ENCODE results near the gene RREB1. TPM values are rescaled to one million over a fixed set of nuclear protein-coding genes. Genes with fewer than 3 reads are reported as not detected.

RREB1 gene
- total and polyA plus RNA-seq, 2 of the 4 experiments (the other 2 are of a cell fraction): 8.4 to 14.5 TPM

GRCh38 chr6:7077856-7078255 is 29.9 kb upstream of the RREB1 start:
- BruUV-seq (replicated peaks): no TSS peak
- no peak for ATAC-seq (ENCODE audit: low read depth)
- no peak overlapping the region for H3K23ac ChIP-seq (ENCODE audit: low read depth, low read length)
- intact Hi-C loops (cut with micrococcal nuclease): no loop called here
- H2BK120ac ChIP-seq (ENCODE audit: low read depth, low read length): no peak overlapping the region
- H4K5ac ChIP-seq (ENCODE audit: low read depth, low read length): no peak overlapping the region
- POLR2A ChIA-PET (ENCODE audit: unreplicated experiment): no interaction called here
- no peak overlapping the region for H3K4me3 ChIP-seq (ENCODE audit: insufficient read depth, low read depth, low read length)
- CTCF ChIA-PET: no interaction called here
- no peak overlapping the region for H3K4ac ChIP-seq (ENCODE audit: low read depth, low read length)
- no peak overlapping the region for H3K27ac ChIP-seq (ENCODE audit: insufficient read depth, low read length)
- H4K8ac ChIP-seq (ENCODE audit: low read depth in 2 of 2, low read length in 2 of 2): no peak overlapping the region
- H3K18ac ChIP-seq (ENCODE audit: low read depth, low read length): no peak overlapping the region
- H3K4me2 ChIP-seq (ENCODE audit: low read depth, low read length): no peak overlapping the region
- H3K14ac ChIP-seq (replicated peaks; ENCODE audit: low read depth, low read length): no peak overlapping the region
- no peak overlapping the region for H3K9ac ChIP-seq (ENCODE audit: low read depth, low read length)
- H3K56ac ChIP-seq (ENCODE audit: extremely low read depth, insufficient read depth, low read length): no peak overlapping the region
- no peak for DNase-seq
- no peaks in the 10 kb centered on the region for H3K9me3 ChIP-seq (ENCODE audit: control insufficient read depth, insufficient read depth, low read length)
- in situ Hi-C loops (cut with MboI; ENCODE audit: low sequenced_read_pairs): no loop called here
- H3K79me1 ChIP-seq (ENCODE audit: low read depth in 1 of 2, low read length in 2 of 2): no peaks in the 10 kb centered on the region
- no peak overlapping the region for H4K91ac ChIP-seq (ENCODE audit: insufficient read depth, low read depth, low read length)
- dilution Hi-C loops (cut with HindIII; ENCODE audit: low sequenced_read_pairs, unreplicated experiment): no loop called here
- H2AFZ ChIP-seq (replicated peaks; ENCODE audit: low read length, poor library complexity): no peak overlapping the region
- no peaks in the 10 kb centered on the region for H3K27me3 ChIP-seq (ENCODE audit: control insufficient read depth, insufficient read depth, low read length)
- no peak overlapping the region for H2BK5ac ChIP-seq (ENCODE audit: low read depth, low read length, poor library complexity, severe bottlenecking)
- H2BK15ac ChIP-seq (ENCODE audit: low read depth, low read length): no peak overlapping the region
- WGBS, 2 experiments (ENCODE audit: extremely low coverage in 2 of 2, insufficient read length in 1 of 2): 78% methylated on average over 2 of the region's 2 CpGs; no CpG with 5 or more reads in 1 of the 2 experiments
- no peak overlapping the region for H2AK9ac ChIP-seq (replicated peaks; ENCODE audit: low read depth, low read length, poor library complexity)
- no peaks in the 10 kb centered on the region for H3K4me1 ChIP-seq (ENCODE audit: control insufficient read depth, insufficient read depth, low read length)
- H2BK20ac ChIP-seq (ENCODE audit: low read depth, low read length): no peak overlapping the region
- H4K20me1 ChIP-seq (ENCODE audit: insufficient read depth, low read length): no peaks in the 10 kb centered on the region
- H2AK5ac ChIP-seq (ENCODE audit: low read depth, low read length): no peak overlapping the region
- H3K36me3 ChIP-seq (ENCODE audit: control insufficient read depth, insufficient read depth, low read length): no peaks in the 10 kb centered on the region
- TF ChIP-seq RFX5 (IDR thresholded peaks at IDR 0.05; ENCODE audit: low read depth, low read length): no peak
- no peak for TF ChIP-seq RCOR1 (IDR thresholded peaks at IDR 0.05; ENCODE audit: insufficient replicate concordance, low read length)
- no peaks in the 10 kb centered on the region for H3K9me1 ChIP-seq (ENCODE audit: insufficient read depth, low read length)
